Inflammatory macrophage treated with lipopolysaccharide for 4 hours (primary cell): ENCODE measurements around the gene PALLD.

ENCODE experiments used
- DNase-seq: peaks from one replicate; pipeline ENCODE4 v3.0.0-alpha.2; 2020

Gene PALLD

DNA sequence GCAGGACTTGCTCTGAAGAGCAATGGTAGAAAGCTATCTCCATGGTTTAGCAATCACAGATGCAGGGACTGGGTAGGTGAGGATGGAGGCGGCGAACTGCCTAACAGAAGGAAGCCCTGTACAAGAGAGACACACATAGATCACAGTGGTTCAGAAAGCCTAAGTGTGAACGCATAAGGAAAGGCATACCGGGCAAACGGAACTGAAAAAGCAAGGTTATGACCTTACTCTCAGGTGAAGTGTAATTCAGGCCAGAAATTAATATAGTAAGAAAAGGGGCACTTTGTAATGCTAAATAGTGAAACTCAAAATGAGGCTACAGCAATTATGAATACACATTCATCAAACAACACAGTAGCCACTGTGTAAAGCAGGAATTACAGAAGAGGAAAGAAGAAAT is 126.6 kb downstream of the PALLD start:
- no peak for DNase-seq

- no peak for DNase-seq
These were observed 131.4 kb downstream of the PALLD start for GRCh38 chr4:168628251-168628650.

DNA sequence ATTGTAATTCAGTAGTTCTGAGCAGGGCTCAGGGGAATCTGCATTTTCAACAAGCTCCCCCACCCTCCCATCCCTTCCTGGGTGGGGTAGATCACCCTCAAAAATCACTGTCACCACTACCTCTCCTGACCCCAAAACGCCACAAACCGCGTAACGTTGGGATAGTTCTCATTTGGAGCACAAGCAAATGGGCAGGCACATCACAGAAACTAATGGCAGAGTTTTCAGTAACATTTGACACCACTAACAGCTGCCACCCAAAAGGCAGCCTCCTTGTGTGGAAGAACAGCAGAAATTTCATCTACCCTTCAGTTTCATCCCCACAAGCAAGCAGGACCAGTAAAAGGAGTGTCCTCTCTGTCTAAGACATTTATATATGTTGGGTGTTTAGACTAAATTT is 132.7 kb downstream of the PALLD start:
- DNase-seq, result no peak

DNA sequence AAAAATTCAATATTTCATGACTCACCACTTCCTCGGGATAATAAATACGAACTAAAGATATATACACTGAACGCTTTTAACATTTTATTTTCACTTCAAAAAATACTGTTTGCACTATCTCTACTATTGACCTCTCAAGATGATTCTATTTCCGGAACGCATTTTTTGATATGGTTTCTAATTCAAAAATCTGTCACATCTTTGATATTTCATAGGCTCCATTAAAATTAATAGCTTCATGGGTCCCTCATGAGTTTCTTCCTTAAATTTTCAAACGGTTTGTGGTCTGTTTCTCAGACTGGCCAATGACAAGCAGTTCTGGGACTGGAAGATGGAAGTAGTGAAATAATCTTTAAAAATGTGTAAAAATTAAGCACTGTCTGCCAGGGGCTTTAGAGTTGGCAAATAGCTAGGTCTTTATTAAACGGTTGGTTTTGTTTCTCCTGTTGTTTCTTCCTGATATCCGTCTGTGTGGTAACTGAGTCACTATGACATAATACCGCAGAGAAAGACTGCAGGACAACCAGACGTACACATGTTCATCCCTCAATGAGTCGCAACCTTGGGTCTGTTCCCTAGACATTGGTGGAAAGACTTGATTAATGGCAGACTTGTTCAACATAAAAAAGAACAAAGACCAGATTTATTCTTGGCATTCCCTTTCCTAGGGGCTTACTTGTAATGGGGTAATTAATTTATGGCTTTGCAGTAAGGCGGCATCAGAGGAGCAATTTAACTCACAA is 133.8 kb downstream of the PALLD start:
- peak; percentile 64 for DNase-seq

- DNase-seq, result peak; percentile 15
These were observed 134.7 kb downstream of the PALLD start for GRCh38 chr4:168631241-168632162.

- DNase-seq, result no peak
These were observed 135.5 kb downstream of the PALLD start for GRCh38 chr4:168632301-168632725.

- DNase-seq, result no peak
These were observed 136.2 kb downstream of the PALLD start for GRCh38 chr4:168633064-168633463.

- DNase-seq, result no peak
These were observed 136.6 kb downstream of the PALLD start for GRCh38 chr4:168633496-168633895.

GRCh38 chr4:168634276-168634802 is 137.5 kb downstream of the PALLD start:
- no peak for DNase-seq

DNA sequence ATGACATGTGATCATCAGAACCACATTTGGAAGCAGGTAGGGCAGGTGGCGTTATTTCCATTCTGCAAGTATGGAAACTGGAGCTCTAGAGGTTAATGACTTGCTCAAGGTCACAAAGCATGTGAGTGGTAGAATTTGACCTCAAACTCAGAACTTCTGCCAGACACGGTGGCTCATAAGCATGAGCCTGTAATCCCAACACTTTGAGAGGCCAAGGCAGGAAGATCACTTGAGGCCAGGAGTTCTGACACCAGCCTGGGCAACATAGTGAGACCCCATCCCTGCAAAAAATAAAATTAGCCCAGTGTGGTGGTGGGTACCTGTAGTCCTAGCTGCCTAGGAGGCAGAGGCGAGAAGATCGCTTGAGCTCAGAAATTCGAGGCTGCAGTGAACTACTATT is 139.2 kb downstream of the PALLD start:
- no peak for DNase-seq

GRCh38 chr4:168636506-168637196 is 139.8 kb downstream of the PALLD start:
- no peak for DNase-seq

GRCh38 chr4:168637872-168638756 is 141.3 kb downstream of the PALLD start:
- no peak for DNase-seq

DNA sequence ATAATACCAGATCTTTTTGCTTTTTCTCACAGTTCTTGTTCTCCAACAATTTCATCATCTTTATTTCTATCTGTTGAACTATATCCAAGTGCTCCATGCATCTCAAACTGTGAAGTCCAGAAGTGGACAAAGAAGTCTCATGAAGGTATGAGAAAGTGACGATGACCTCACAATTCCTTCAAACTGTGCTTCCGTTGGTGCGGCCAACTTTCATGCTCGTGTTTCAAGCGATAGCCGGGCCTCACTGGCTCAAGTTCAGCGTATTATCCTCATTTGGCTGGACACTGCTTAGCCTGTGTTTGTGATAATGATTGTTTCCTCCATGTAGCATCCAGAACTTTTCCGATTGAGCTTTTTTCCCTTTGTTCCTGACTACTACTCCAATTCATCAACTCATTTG is 143.1 kb downstream of the PALLD start:
- no peak for DNase-seq

DNA sequence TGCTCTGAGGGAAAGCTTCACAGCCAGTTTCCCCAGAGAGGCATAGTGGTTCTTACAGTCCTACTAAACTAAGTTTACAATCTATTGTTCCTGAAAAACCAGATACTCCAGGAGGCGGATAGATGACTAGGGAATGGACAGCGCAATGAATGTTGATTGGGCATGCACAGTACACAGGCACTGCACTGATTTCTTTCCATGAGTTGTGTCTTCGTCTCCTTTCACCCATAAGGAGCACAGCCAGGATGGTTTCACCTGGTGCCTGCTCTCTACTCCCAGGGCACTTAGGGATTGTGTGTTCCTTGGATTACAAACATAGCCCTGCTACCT is 144.9 kb downstream of the PALLD start:
- no peak for DNase-seq

GRCh38 chr4:168642591-168642990 is 145.7 kb downstream of the PALLD start:
- no peak for DNase-seq

GRCh38 chr4:168643111-168643795 is 146.4 kb downstream of the PALLD start:
- peak; percentile 24 for DNase-seq

GRCh38 chr4:168643796-168644159 is 146.9 kb downstream of the PALLD start:
- no peak for DNase-seq

- DNase-seq, result no peak
These were observed 149.3 kb downstream of the PALLD start for GRCh38 chr4:168646001-168646768.

- DNase-seq, result no peak
These were observed 151.0 kb downstream of the PALLD start for GRCh38 chr4:168647646-168648375.

- no peak for DNase-seq
These were observed 151.6 kb downstream of the PALLD start for GRCh38 chr4:168648494-168648893.
